Epithelial cell of proximal tubule (primary cell): ENCODE results near the gene PDE2A. TPM values are rescaled to one million over a fixed set of nuclear protein-coding genes. Genes with fewer than 3 reads are reported as not detected.
A peak's percentile ranks its signal among the peaks of the same experiment; 100 is the strongest.

Experiments
- DNase-seq: peaks from one replicate; pipeline ENCODE4 v3.0.0-alpha.2; 2011; ENCODE audit warnings: low read depth
- H3K4me3 ChIP-seq: 2 replicates; pipeline ENCODE4 v1.5.1; 2011; ENCODE audit warnings: low read depth, mild to moderate bottlenecking, low read length
- total RNA-seq: library from RNA; depleted of rRNA; stranded (reverse); fragments of >200 nt; gene quantifications from 2 replicates; pipeline ENCODE4 v1.2.3, GENCODE V29; 2015
- TF ChIP-seq, protein P1 (sequence below): conservative IDR thresholded peaks from 2 replicates; pipeline ENCODE4 v1.5.1; 2012; ENCODE audit warnings: low read depth, mild to moderate bottlenecking, low read length

The PDE2A gene
- total RNA-seq, 1 donor from 2014 or later: 0.69 TPM

DNA sequence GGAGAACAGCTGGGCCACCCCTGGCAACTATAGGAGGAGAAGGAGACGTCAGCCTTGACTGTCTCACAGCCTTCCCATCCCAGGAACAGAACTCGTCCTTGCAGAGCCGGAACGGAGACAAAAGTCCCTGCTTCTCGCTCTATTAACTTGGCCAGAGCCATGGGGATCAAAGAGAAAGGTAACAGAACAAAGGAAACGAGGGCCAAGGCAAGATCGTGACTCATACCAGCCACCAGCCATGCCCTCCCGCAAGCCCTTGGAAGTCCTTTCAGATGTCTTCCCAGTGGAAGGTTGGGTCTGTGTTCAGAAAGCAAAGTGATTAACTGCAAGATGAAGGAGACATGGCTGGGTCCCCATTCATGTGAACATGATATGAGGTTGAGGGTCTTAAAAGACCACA is 64.7 kb downstream of the PDE2A start:
- H3K4me3 ChIP-seq: no peak overlapping the region
- DNase-seq: no peak
- TF ChIP-seq, protein P1, sequence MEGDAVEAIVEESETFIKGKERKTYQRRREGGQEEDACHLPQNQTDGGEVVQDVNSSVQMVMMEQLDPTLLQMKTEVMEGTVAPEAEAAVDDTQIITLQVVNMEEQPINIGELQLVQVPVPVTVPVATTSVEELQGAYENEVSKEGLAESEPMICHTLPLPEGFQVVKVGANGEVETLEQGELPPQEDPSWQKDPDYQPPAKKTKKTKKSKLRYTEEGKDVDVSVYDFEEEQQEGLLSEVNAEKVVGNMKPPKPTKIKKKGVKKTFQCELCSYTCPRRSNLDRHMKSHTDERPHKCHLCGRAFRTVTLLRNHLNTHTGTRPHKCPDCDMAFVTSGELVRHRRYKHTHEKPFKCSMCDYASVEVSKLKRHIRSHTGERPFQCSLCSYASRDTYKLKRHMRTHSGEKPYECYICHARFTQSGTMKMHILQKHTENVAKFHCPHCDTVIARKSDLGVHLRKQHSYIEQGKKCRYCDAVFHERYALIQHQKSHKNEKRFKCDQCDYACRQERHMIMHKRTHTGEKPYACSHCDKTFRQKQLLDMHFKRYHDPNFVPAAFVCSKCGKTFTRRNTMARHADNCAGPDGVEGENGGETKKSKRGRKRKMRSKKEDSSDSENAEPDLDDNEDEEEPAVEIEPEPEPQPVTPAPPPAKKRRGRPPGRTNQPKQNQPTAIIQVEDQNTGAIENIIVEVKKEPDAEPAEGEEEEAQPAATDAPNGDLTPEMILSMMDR: no peak

DNA sequence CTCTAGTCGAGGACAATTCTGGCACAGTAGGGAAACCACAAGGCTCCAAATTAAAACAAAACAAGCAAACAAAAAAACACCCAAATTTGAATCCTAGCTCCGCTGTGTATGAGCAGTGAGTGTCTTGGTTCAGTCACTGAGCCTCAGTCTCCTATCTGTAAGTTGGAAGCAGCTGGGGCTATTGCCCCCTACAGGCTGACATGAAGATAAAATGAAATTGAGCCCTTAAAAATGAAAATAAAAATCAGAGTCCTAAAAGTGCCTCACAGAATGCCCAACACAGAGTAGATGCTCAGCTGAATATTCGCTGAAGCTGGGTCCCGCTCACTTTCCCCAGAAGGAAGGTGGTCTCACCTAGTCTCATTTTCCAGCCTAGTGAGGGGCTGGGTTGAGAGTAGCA is 65.2 kb downstream of the PDE2A start:
- TF ChIP-seq, protein P1: peak; percentile 72
- no peak overlapping the region for H3K4me3 ChIP-seq
- no peak for DNase-seq

DNA sequence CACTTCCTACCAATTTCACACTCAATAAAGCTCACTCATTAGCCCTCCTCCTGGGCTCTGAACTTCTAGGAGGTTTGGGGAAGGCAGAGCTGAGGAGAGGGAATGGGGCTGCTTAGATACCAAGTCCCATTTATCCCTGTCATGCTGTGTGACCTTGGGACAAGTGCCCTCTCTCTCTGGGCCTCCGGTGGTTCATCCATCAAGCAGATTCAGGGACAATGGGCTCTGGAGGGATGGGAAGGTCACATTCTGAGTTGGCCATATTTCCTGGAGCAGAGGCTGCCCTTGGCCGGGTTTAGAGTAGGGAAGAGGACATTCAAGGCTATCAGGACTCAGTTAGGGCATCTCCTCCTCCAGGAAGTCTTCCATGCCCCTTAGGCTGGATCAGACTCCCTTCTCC is 66.7 kb downstream of the PDE2A start:
- no peak overlapping the region for H3K4me3 ChIP-seq
- DNase-seq: no peak
- TF ChIP-seq, protein P1: no peak

DNA sequence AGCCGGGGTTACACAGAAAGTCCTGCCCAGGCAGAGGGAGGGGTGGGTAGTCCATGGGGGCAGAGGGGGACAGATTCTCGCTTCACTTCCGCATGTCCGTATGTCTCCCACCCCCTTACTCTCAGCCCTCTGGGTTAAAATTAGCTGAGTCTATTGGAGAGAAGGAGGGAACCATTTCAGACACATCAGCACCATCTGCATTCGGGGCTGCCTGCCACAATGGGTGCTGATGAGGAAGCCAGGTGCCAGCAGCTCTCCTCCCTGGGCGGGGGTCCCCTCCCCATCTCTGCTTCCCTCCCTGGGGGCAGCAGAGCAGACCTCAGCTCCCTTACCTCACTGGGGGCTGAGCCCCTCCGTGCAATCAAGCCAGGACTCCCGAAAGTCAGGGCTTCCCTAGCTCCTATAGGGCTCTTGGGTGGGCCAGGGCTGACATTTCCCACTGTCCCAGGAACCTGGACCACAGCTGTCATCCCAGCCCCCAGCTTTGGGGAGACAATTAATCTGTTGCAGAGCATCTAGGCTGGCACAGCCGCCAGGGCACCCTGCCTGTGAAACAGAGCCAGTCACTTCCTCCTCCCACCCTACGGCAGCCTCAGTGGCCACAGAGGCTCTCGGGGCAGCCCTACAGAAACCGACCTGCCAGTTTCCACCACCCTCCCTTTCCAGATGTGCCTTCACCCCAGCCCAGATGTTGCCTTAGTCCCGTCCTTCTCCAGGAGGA is 67.3 kb downstream of the PDE2A start:
- no peak for DNase-seq
- no peak overlapping the region for H3K4me3 ChIP-seq
- TF ChIP-seq, protein P1: no peak

DNA sequence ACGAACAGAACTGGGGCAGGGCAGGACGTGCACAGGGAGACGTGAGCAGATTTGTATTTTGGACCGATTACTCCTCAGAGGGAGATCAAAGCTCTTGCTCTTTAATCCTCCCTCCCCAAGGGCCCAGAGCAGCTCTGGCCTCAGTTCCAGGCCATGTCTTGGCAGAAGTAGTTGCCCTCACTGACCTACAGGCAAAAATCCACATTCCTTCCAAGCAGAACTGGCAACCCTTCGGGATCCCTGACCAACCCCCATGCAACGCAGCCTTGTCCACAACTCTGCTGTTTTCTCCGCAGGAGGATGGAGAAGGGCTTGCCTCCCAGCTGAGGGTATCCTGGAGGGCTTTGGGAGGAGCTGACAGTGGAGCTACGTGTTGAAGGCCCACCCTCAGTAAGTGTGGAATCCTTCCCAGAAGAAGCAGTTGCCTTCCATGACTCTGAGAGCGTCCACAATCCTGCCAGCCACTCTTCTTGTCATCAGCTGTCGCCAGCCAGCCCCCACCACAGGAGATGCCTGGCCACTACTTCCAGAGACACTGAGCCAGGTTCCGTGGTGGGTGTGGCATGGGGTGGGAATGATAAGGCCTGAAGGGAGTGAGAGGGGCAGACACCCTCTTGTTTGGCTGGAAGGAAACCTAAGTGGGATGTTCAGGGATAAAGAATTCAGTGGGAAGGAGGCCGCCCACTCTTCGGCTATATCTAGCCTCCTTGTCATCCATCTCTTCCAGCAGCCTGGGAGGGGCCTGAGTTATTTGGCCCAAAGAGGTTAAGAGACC is 68.1 kb downstream of the PDE2A start:
- TF ChIP-seq, protein P1: no peak
- DNase-seq: no peak
- no peak overlapping the region for H3K4me3 ChIP-seq

DNA sequence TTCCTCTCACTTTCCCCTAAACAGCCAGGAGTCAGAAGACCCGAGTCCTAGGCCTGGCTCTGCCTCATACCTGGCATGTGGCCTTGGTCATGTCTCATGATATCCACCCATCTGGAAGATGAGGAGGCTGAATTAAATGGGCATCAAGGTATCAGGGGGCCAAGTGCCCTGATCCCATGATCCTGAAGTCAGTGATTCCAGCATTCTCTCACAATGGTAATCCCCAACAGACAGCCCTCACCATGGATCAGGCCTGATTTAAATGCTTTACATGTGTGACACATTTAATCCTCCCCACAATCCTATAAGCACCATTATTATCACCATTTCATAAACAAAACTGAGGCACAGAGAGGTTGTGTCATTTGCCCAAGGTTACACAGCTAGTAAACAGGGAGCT is 70.0 kb downstream of the PDE2A start:
- no peak for DNase-seq
- TF ChIP-seq, protein P1: no peak
- no peak overlapping the region for H3K4me3 ChIP-seq
